Mesenchymal stem cell (in vitro differentiated cells and primary cell): ENCODE results near the gene CSNK1A1L.
"Not testable (repeated sequence)": the region's sequence is repeated elsewhere in the genome, so short reads cannot be mapped to it uniquely, and the experiment has no call there.

ENCODE experiments used
- DNase-seq: peaks from one replicate; pipeline ENCODE4 v3.0.0-alpha.2; 2013
- H2AFZ ChIP-seq: one replicate; pipeline ENCODE4 v1.6.1; 2013; ENCODE audit warnings: low read depth, mild to moderate bottlenecking, control low read depth, inconsistent platforms, low read length, moderate library complexity
- H2AK5ac ChIP-seq: 2 replicates; pipeline ENCODE4 v1.6.1; 2013; ENCODE audit warnings: low read length, moderate library complexity, mild to moderate bottlenecking, inconsistent platforms; ENCODE audit not compliant: severe bottlenecking
- H2BK120ac ChIP-seq: one replicate; pipeline ENCODE4 v1.6.1; 2013; ENCODE audit warnings: low read depth, mild to moderate bottlenecking, inconsistent platforms, low read length, moderate library complexity
- H2BK12ac ChIP-seq, 2 experiments: one replicate each; pipeline ENCODE4 v1.6.1; 2013; ENCODE audit warnings: inconsistent platforms in 2 of 2, low read length in 2 of 2, mild to moderate bottlenecking in 2 of 2, moderate library complexity in 2 of 2, control low read depth in 1 of 2
- H2BK15ac ChIP-seq: one replicate; pipeline ENCODE4 v1.6.1; 2013; ENCODE audit warnings: mild to moderate bottlenecking, low read depth, inconsistent platforms; ENCODE audit not compliant: poor library complexity, severe bottlenecking
- H2BK5ac ChIP-seq: 2 replicates; pipeline ENCODE4 v1.6.1; 2013; ENCODE audit warnings: low read depth, mild to moderate bottlenecking, low read length, control low read depth, inconsistent platforms; ENCODE audit not compliant: poor library complexity, severe bottlenecking
- H3K14ac ChIP-seq, 2 experiments: one replicate each; pipeline ENCODE4 v1.6.1; 2013; ENCODE audit warnings: inconsistent platforms in 2 of 2, low read length in 2 of 2, control low read depth in 1 of 2, mild to moderate bottlenecking in 1 of 2, moderate library complexity in 1 of 2
- H3K18ac ChIP-seq, 2 experiments: one replicate each; pipeline ENCODE4 v1.6.1; 2013; ENCODE audit warnings: inconsistent platforms in 2 of 2, low read length in 2 of 2, control low read depth in 1 of 2, low read depth in 1 of 2, mild to moderate bottlenecking in 1 of 2
- H3K23ac ChIP-seq, 2 experiments: one replicate each; pipeline ENCODE4 v1.6.1; 2013; ENCODE audit warnings: inconsistent platforms in 2 of 2, low read length in 2 of 2, mild to moderate bottlenecking in 2 of 2, moderate library complexity in 2 of 2, control low read depth in 1 of 2
- H3K27ac ChIP-seq: 2 replicates; pipeline ENCODE4 v1.5.1; 2013; ENCODE audit warnings: mild to moderate bottlenecking, moderate library complexity, low read length, control low read depth, inconsistent platforms; ENCODE audit not compliant: poor library complexity, severe bottlenecking
- H3K27me3 ChIP-seq, 2 experiments: 2 replicates each; pipeline versions ENCODE4 v1.6.1 to v1.7.0; 2013; ENCODE audit warnings: low read length in 2 of 2, mild to moderate bottlenecking in 2 of 2, moderate library complexity in 2 of 2, control low read depth in 1 of 2, inconsistent platforms in 1 of 2; ENCODE audit not compliant: control insufficient read depth in 1 of 2, insufficient read depth in 1 of 2
- H3K36me3 ChIP-seq, 2 experiments: 2 replicates each; pipeline versions ENCODE4 v1.6.1 to v1.7.0; 2013; ENCODE audit warnings: low read length in 2 of 2, control low read depth in 1 of 2, inconsistent platforms in 1 of 2, low read depth in 1 of 2, mild to moderate bottlenecking in 1 of 2; ENCODE audit not compliant: insufficient read depth in 2 of 2, control insufficient read depth in 1 of 2
- H3K4ac ChIP-seq, 2 experiments: one replicate each; pipeline ENCODE4 v1.6.1; 2013; ENCODE audit warnings: inconsistent platforms in 2 of 2, low read length in 2 of 2, mild to moderate bottlenecking in 2 of 2, moderate library complexity in 2 of 2, control low read depth in 1 of 2, low read depth in 1 of 2
- H3K4me1 ChIP-seq: 2 replicates; pipeline ENCODE4 v1.6.1; 2013; ENCODE audit warnings: low read depth, low read length, control low read depth; ENCODE audit not compliant: control insufficient read depth, insufficient read depth
- H3K4me2 ChIP-seq: 2 replicates; pipeline ENCODE4 v1.6.1; 2013; ENCODE audit warnings: low read length, mild to moderate bottlenecking, inconsistent platforms; ENCODE audit not compliant: poor library complexity, severe bottlenecking
- H3K4me3 ChIP-seq, 2 experiments: 2 replicates each; pipeline versions ENCODE4 v1.5.1 to v1.7.0; 2013; ENCODE audit warnings: low read length in 2 of 2, mild to moderate bottlenecking in 2 of 2, control low read depth in 1 of 2, low read depth in 1 of 2; ENCODE audit not compliant: insufficient read depth in 1 of 2
- H3K79me1 ChIP-seq: replicated peaks from 2 replicates; pipeline ENCODE4 v1.6.1; 2013; ENCODE audit warnings: mild to moderate bottlenecking, control low read depth, low read length, inconsistent platforms; ENCODE audit not compliant: poor library complexity, severe bottlenecking
- H3K9ac ChIP-seq: 2 replicates; pipeline ENCODE4 v1.7.0; 2013; ENCODE audit warnings: mild to moderate bottlenecking, low read length, moderate library complexity
- H3K9me3 ChIP-seq: 2 replicates; pipeline ENCODE4 v1.7.0; 2013; ENCODE audit warnings: mild to moderate bottlenecking, low read length; ENCODE audit not compliant: control insufficient read depth
- H4K8ac ChIP-seq: one replicate; pipeline ENCODE4 v1.6.1; 2013; ENCODE audit warnings: inconsistent platforms, mild to moderate bottlenecking, low read length, moderate library complexity
- H4K91ac ChIP-seq: one replicate; pipeline ENCODE4 v1.6.1; 2013; ENCODE audit warnings: mild to moderate bottlenecking, low read length, inconsistent platforms
- WGBS: methylation state at CpG from one replicate; pipeline ENCODE4 v1.1.7; 2013; ENCODE audit warnings: mixed read lengths; 5-methylcytosine and 5-hydroxymethylcytosine counted together

Gene CSNK1A1L

DNA sequence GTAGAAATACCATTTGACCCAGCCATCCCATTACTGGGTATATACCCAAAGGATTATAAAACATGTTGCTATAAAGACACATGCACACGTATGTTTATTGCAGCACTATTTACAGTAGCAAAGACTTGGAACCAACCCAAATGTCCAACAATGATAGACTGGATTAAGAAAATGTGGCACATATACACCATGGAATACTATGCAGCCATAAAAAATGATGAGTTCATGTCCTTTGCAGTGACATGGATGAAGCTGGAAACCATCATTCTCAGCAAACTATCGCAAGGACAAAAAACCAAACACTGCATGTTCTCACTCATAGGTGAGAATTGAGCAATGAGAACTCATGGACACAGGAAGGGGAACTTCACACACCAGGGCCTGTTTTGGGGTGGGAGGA is 49.2 kb downstream of the CSNK1A1L start:
- not testable (repeated sequence) for H3K14ac ChIP-seq, H3K18ac ChIP-seq, H3K36me3 ChIP-seq, H3K4me1 ChIP-seq, H3K4ac ChIP-seq, H2BK120ac ChIP-seq, H3K4me3 ChIP-seq, H2BK5ac ChIP-seq, H3K4me2 ChIP-seq, H4K91ac ChIP-seq, H2BK12ac ChIP-seq, H3K9me3 ChIP-seq, H2AFZ ChIP-seq, H4K8ac ChIP-seq, H3K27ac ChIP-seq, H3K23ac ChIP-seq, H2AK5ac ChIP-seq, H2BK15ac ChIP-seq, DNase-seq, H3K79me1 ChIP-seq, H3K27me3 ChIP-seq, H3K9ac ChIP-seq
- no CpG with 5 or more reads among the region's 2 CpGs for WGBS
